Pancreas (tissue), 10 donors: ENCODE results near the gene DAPK2. TPM values are rescaled to one million over a fixed set of nuclear protein-coding genes. Genes with fewer than 3 reads are reported as not detected.
A peak's percentile ranks its signal among the peaks of the same experiment; 100 is the strongest.

Source experiments
- ATAC-seq, 4 donors: fragments of 200-7000 bp; cut with Tn5 transposase; one replicate each; pipeline versions ENCODE4 v1.8.0 to v1.9.1; 2020; ENCODE audit warnings: mild to moderate bottlenecking in 4 of 4, moderate library complexity in 4 of 4
- DNase-seq, 6 donors: peaks; one replicate each; pipeline ENCODE4 v3.0.0-alpha.2; 2020
- FAIRE-seq: peaks from 2 replicates; lab custom pipeline; 2012; peaks lifted over from hg19 to GRCh38; lab: Jason Lieb, UNC
- H3K27ac ChIP-seq, 4 donors: fragments of 200-600 bp; sonication (generic); 1 replicate in 3 of 4; 2 replicates in 1 of 4; pipeline versions ENCODE4 v1.5.0 to v1.8.0; 2020
- H3K27me3 ChIP-seq, 4 donors: fragments of 200-600 bp; one replicate each; pipeline ENCODE4 v1.8.0; 2021
- H3K36me3 ChIP-seq, 3 donors: fragments of 200-600 bp; sonication (generic) in 1 of 3; one replicate each; pipeline versions ENCODE4 v1.5.0 to v1.8.0; 2020 to 2021
- H3K4me1 ChIP-seq, 3 donors: fragments of 200-600 bp; one replicate each; pipeline ENCODE4 v1.8.0; 2021
- H3K4me3 ChIP-seq, 4 donors: fragments of 200-600 bp; sonication (generic) in 2 of 4; one replicate each; pipeline versions ENCODE4 v1.5.0 to v1.8.0; 2020 to 2021
- H3K9me3 ChIP-seq, 4 donors: fragments of 200-600 bp; one replicate each; pipeline ENCODE4 v1.8.0; 2021
- CTCF ChIP-seq, 4 donors: fragments of 200-600 bp; sonication (generic) in 3 of 4; IDR thresholded peaks; one replicate each; pipeline versions ENCODE4 v1.5.0 to v1.8.0; 2021; ENCODE audit warnings: antibody characterized with exemption in 4 of 4
- WGBS, 2 donors: extraction: QIAGEN DNeasy Blood & Tissue Kit; methylation state at CpG; one replicate each; pipeline ENCODE4 v1.1.7; 2013; 5-methylcytosine and 5-hydroxymethylcytosine counted together
- intact Hi-C, 3 donors: fragments of 100-400 bp; cut with DNase I; formaldehyde crosslinking; loops; one replicate each; pipeline versions ENCODE4 v1.11.1 to v1.14.2; 2022
- polyA plus RNA-seq, 2 donors: library from polyadenylated mRNA; stranded (reverse); fragments of 200-250 nt; gene quantifications; one replicate each; pipeline ENCODE4 v1.2.3, GENCODE V29; 2013
- total RNA-seq, 6 donors: library from RNA; stranded (reverse); fragmentation: NEBNext Ultra II Directional in 4 of 6; extraction: Animal tissue kit (Norgen Biotek cat#: 25700) in 4 of 6; gene quantifications; one replicate each; pipeline versions ENCODE4 v1.2.1 to v1.2.4, GENCODE V29; 2021 to 2023
- donor health status: healthy with polysubstance abuse.
- donor health status: DM: no; HTN: no; CAD: no; lungs with moderate emphysema.
- donor health status: DM: no; HTN: no; CAD: no.
- donor health status: control.
- donor health status: control.
- donor health status: Bipolar disorder and iron deficiency.
- donor health status: DM: yes; HTN: yes; CAD: no.
- donor health status: DM: no; HTN: no; CAD: no.
- donor health status: DM: no; HTN: no; CAD: no.
- donor health status: DM: yes; HTN: yes; CAD: no.

Gene DAPK2
- total and polyA plus RNA-seq, 8 donors: 2.1 to 8.0 (median 5.4) TPM

- DNase-seq (no peak), FAIRE-seq (no peak), ATAC-seq (no peak)
- Histone ChIP-seq H3K27ac (no peak overlapping the region), H3K4me3 (no peak overlapping the region), H3K27me3 (no peaks in the 10 kb centered on the region), H3K36me3 (no peaks in the 10 kb centered on the region), H3K4me1 (no peaks in the 10 kb centered on the region), H3K9me3 (no peaks in the 10 kb centered on the region)
- no peak for TF ChIP-seq CTCF (IDR thresholded peaks at IDR 0.05)
- intact Hi-C loops: no loop called here
- WGBS, 2 donors: 54 to 59% methylated on average over 1 of the region's 1 CpG
These were observed 158.1 kb downstream of the DAPK2 start for GRCh38 chr15:63888146-63888545.

DNA sequence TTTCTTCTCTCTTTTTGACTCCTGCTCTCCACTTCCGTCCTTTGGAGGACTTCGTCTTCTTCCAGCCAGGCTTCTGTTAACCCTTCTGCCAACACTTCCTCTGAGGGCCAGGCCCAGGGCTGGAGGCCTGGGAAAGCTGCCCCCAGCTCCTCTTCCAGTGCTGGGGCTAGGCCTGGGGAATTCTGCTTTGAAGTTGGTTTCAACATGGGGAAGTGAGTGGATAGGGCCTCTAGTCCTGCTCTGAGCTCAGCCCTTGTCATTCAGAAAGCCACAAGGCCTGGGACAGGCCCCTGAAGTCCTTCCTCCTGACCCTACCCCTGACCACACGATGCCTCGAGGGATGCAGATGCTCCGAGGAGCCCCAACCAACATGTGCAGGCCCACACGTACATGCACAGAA lies 158.7 kb downstream of the DAPK2 start:
- intact Hi-C loops: no loop called here
- Histone ChIP-seq H3K4me3 (no peak overlapping the region), H3K9me3 (no peaks in the 10 kb centered on the region), H3K4me1 (no peaks in the 10 kb centered on the region), H3K27me3 (no peaks in the 10 kb centered on the region), H3K36me3 (no peaks in the 10 kb centered on the region), H3K27ac (no peak overlapping the region)
- DNase-seq (peak in 1 of 6 donors; percentile 7), ATAC-seq (peak in 1 of 4 donors; percentile 10), FAIRE-seq (no peak)
- no peak for TF ChIP-seq CTCF (IDR thresholded peaks at IDR 0.05)
- 61 to 87% methylated on average over 5 to 6 of the region's 6 CpGs for WGBS, 2 donors

DNA sequence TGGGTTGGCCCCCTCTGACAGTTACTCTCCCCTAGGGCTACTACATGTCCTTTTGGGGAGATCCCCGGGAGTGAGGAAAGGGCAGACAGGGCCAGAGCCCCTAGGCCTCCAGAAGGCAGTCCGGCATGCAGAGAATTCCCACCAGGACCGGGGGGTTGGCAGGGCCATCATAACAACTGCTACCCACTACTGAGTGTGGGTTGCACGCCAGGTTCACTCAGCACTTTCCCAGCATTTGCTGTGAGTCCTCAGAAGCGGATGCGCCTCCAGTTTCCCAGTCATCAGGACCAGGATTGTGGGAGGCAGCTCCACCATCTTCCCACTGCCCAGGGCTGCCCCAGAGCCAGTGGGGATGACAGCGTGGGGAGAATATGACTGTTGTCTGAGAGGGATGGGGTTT lies 161.3 kb downstream of the DAPK2 start:
- no peak for ATAC-seq
- no peak for DNase-seq
- peaks cover 0 to 8% (median 0%) of the 10 kb centered on the region in 3 donors for H3K4me1 ChIP-seq
- no peak overlapping the region for H3K4me3 ChIP-seq
- TF ChIP-seq CTCF (IDR thresholded peaks at IDR 0.05): no peak
- FAIRE-seq: no peak
- H3K9me3 ChIP-seq: no peaks in the 10 kb centered on the region
- no peak overlapping the region for H3K27ac ChIP-seq
- no peaks in the 10 kb centered on the region for H3K36me3 ChIP-seq
- intact Hi-C loops: no loop called here
- H3K27me3 ChIP-seq: no peaks in the 10 kb centered on the region
- 91 to 92% methylated on average over 7 of the region's 7 CpGs for WGBS, 2 donors

GRCh38 chr15:63881431-63881830 lies 164.9 kb downstream of the DAPK2 start:
- no peak for TF ChIP-seq CTCF (IDR thresholded peaks at IDR 0.05)
- intact Hi-C loops: no loop called here
- Histone ChIP-seq H3K4me3 (no peak overlapping the region), H3K4me1 (peaks cover 0 to 8% (median 0%) of the 10 kb centered on the region in 3 donors), H3K27me3 (no peaks in the 10 kb centered on the region), H3K27ac (no peak overlapping the region), H3K9me3 (no peaks in the 10 kb centered on the region), H3K36me3 (no peaks in the 10 kb centered on the region)
- ATAC-seq (peak in 2 of 4 donors; percentile 12 to 72), FAIRE-seq (no peak), DNase-seq (no peak)
- 54 to 56% methylated on average over 6 of the region's 6 CpGs for WGBS, 2 donors

DNA sequence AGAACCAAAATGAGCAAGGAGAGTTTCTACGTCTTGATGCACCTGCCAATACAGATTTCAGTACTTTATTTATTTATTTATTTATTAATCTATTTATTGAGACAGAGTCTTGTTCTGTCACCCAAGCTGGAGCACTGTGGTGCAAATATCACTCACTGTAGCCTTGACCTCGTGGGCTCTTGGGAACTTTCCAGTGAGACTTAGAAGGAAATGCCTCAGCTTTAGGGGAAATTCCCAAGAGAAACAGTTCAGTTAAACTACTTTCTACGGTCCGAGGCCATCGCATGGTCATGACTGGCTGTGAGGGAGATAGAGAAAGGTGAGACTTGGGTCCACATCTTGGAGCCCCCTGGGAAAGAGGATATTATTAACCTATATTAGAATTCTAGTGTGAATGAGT lies 165.5 kb downstream of the DAPK2 start:
- DNase-seq (no peak), ATAC-seq (peak in 2 of 4 donors; percentile 45 to 81), FAIRE-seq (no peak)
- Histone ChIP-seq H3K27me3 (no peaks in the 10 kb centered on the region), H3K36me3 (no peaks in the 10 kb centered on the region), H3K4me1 (peaks cover 0 to 8% (median 0%) of the 10 kb centered on the region in 3 donors), H3K9me3 (no peaks in the 10 kb centered on the region), H3K4me3 (no peak overlapping the region), H3K27ac (no peak overlapping the region)
- TF ChIP-seq CTCF (IDR thresholded peaks at IDR 0.05): no peak
- 41 to 54% methylated on average over 5 of the region's 5 CpGs for WGBS, 2 donors
- intact Hi-C loops: no loop called here
